CD4-positive, alpha-beta T cell (primary cell): Measurements from ENCODE around the gene MAB21L4. TPM values are rescaled to one million over a fixed set of nuclear protein-coding genes. Genes with fewer than 3 reads are reported as not detected.
"Not testable (repeated sequence)": the region's sequence is repeated elsewhere in the genome, so short reads cannot be mapped to it uniquely, and the experiment has no call there.

Experiments
- ATAC-seq: fragments of 200-7000 bp; cut with Tn5 transposase; one replicate; pipeline ENCODE4 v1.10.0; 2022; ENCODE audit warnings: mild to moderate bottlenecking; ENCODE audit not compliant: poor library complexity
- CTCF ChIA-PET: fragments of 350-600 bp; sonication (Branson Sonifier 250); formaldehyde crosslinking; loops from one replicate; lab custom pipeline; 2021; ENCODE audit warnings: antibody characterized with exemption, inconsistent platforms; lab: Charles Lee
- POLR2A ChIA-PET: fragments of 350-600 bp; sonication (Branson Sonifier 250); formaldehyde crosslinking; loops from one replicate; lab custom pipeline; 2021; ENCODE audit warnings: antibody characterized with exemption, inconsistent platforms; lab: Charles Lee
- DNase-seq, 14 experiments: peaks; one replicate each; pipeline ENCODE4 v3.0.0-alpha.2; 2013 to 2020; ENCODE audit warnings: mixed read lengths in 2 of 14
- H3K27ac ChIP-seq, 2 donors: one replicate each; pipeline versions ENCODE4 v1.5.1 to v1.7.0; 2013; ENCODE audit warnings: low read length in 2 of 2, low read depth in 1 of 2, mild to moderate bottlenecking in 1 of 2
- H3K27me3 ChIP-seq, 2 experiments: 1 replicate in 1 of 2; 2 replicates in 1 of 2; pipeline versions ENCODE4 v1.6.1 to v1.7.0; 2013; ENCODE audit warnings: low read length in 2 of 2, control low read depth in 1 of 2, mild to moderate bottlenecking in 1 of 2, moderate library complexity in 1 of 2; ENCODE audit not compliant: insufficient read depth in 2 of 2, control insufficient read depth in 1 of 2
- H3K36me3 ChIP-seq: one replicate; pipeline ENCODE4 v1.6.1; 2013; ENCODE audit warnings: low read length, control low read depth; ENCODE audit not compliant: insufficient read depth
- H3K4me1 ChIP-seq: one replicate; pipeline ENCODE4 v1.6.1; 2013; ENCODE audit warnings: low read length, control low read depth; ENCODE audit not compliant: insufficient read depth
- H3K4me3 ChIP-seq: one replicate; pipeline ENCODE4 v1.5.1; 2013; ENCODE audit warnings: mild to moderate bottlenecking, low read length, moderate library complexity
- H3K9me3 ChIP-seq, 2 experiments: 1 replicate in 1 of 2; 2 replicates in 1 of 2; pipeline versions ENCODE4 v1.6.1 to v1.7.0; 2013; ENCODE audit warnings: low read length in 2 of 2, mild to moderate bottlenecking in 2 of 2, control low read depth in 1 of 2, moderate library complexity in 1 of 2; ENCODE audit not compliant: control insufficient read depth in 1 of 2, insufficient read depth in 1 of 2
- H3K27ac Mint-ChIP-seq: one replicate; pipeline ENCODE4 v1.8.0; 2020; ENCODE audit warnings: mixed read lengths
- H3K27me3 Mint-ChIP-seq: one replicate; pipeline ENCODE4 v1.8.0; 2021; ENCODE audit warnings: mixed read lengths
- H3K36me3 Mint-ChIP-seq: one replicate; pipeline ENCODE4 v1.8.0; 2021; ENCODE audit warnings: low read depth, mixed read lengths
- H3K4me1 Mint-ChIP-seq: one replicate; pipeline ENCODE4 v1.8.0; 2021; ENCODE audit warnings: low read depth, mixed read lengths
- H3K4me3 Mint-ChIP-seq: one replicate; pipeline ENCODE4 v1.8.0; 2020; ENCODE audit warnings: mild to moderate bottlenecking, mixed read lengths
- H3K9me3 Mint-ChIP-seq: one replicate; pipeline ENCODE4 v1.8.0; 2020; ENCODE audit warnings: mixed read lengths
- intact Hi-C, 2 experiments: fragments of 100-400 bp; cut with DNase I in 1 of 2; cut with micrococcal nuclease in 1 of 2; formaldehyde crosslinking; loops; one replicate each; pipeline versions ENCODE4 v1.15.1 to v1.9.0; 2023 to 2025; cut with DNase I, micrococcal nuclease
- total RNA-seq, 174 experiments: library from RNA in 2 of 174; stranded (reverse) in 2 of 174; gene quantifications; one replicate each; pipeline ENCODE4 v1.2.3 and lab custom pipeline; 2021 to 2026
- TF ChIP-seq, protein P1 (sequence below): fragments of 200-600 bp; IDR thresholded peaks from one replicate; pipeline ENCODE4 v1.8.0; 2022; ENCODE audit warnings: antibody characterized with exemption, mild to moderate bottlenecking

The MAB21L4 gene
- total RNA-seq, 2 experiments from 2014 or later: not detected

- ChIA-PET POLR2A (no interaction called here), CTCF (no interaction called here)
- ATAC-seq (no peak), DNase-seq (no peak)
- Mint-ChIP-seq H3K4me3 (no peak overlapping the region), H3K4me1 (no peaks in the 10 kb centered on the region), H3K27me3 (peaks cover 3% of the 10 kb centered on the region), H3K27ac (no peak overlapping the region), H3K9me3 (no peaks in the 10 kb centered on the region), H3K36me3 (no peaks in the 10 kb centered on the region)
- TF ChIP-seq, protein P1, sequence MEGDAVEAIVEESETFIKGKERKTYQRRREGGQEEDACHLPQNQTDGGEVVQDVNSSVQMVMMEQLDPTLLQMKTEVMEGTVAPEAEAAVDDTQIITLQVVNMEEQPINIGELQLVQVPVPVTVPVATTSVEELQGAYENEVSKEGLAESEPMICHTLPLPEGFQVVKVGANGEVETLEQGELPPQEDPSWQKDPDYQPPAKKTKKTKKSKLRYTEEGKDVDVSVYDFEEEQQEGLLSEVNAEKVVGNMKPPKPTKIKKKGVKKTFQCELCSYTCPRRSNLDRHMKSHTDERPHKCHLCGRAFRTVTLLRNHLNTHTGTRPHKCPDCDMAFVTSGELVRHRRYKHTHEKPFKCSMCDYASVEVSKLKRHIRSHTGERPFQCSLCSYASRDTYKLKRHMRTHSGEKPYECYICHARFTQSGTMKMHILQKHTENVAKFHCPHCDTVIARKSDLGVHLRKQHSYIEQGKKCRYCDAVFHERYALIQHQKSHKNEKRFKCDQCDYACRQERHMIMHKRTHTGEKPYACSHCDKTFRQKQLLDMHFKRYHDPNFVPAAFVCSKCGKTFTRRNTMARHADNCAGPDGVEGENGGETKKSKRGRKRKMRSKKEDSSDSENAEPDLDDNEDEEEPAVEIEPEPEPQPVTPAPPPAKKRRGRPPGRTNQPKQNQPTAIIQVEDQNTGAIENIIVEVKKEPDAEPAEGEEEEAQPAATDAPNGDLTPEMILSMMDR: no peak
- Histone ChIP-seq H3K4me3 (no peak overlapping the region), H3K27me3 (no peaks in the 10 kb centered on the region), H3K9me3 (peaks cover 0 to 2% of the 10 kb centered on the region in 2 experiments), H3K36me3 (no peaks in the 10 kb centered on the region), H3K27ac (no peak overlapping the region), H3K4me1 (no peaks in the 10 kb centered on the region)
- intact Hi-C loops: no loop called here
These were observed 46.9 kb downstream of the MAB21L4 start for GRCh38 chr2:240848900-240849680.

GRCh38 chr2:240847817-240848216, 48.1 kb downstream of the MAB21L4 start:
- no peaks in the 10 kb centered on the region for H3K9me3 Mint-ChIP-seq
- POLR2A ChIA-PET: no interaction called here
- H3K27ac Mint-ChIP-seq: no peak overlapping the region
- CTCF ChIA-PET: no interaction called here
- H3K36me3 Mint-ChIP-seq: no peaks in the 10 kb centered on the region
- intact Hi-C loops: no loop called here
- H3K4me3 Mint-ChIP-seq: no peak overlapping the region
- Histone ChIP-seq H3K4me1 (no peaks in the 10 kb centered on the region), H3K27me3 (no peaks in the 10 kb centered on the region), H3K36me3 (no peaks in the 10 kb centered on the region), H3K4me3 (no peak overlapping the region), H3K9me3 (no peaks in the 10 kb centered on the region), H3K27ac (no peak overlapping the region)
- ATAC-seq (no peak), DNase-seq (no peak)
- peaks cover 3% of the 10 kb centered on the region for H3K27me3 Mint-ChIP-seq
- H3K4me1 Mint-ChIP-seq: no peaks in the 10 kb centered on the region
- TF ChIP-seq, protein P1: no peak

- Histone ChIP-seq H3K4me1 (no peaks in the 10 kb centered on the region), H3K27ac (no peak overlapping the region), H3K27me3 (no peaks in the 10 kb centered on the region), H3K4me3 (no peak overlapping the region), H3K9me3 (no peaks in the 10 kb centered on the region), H3K36me3 (no peaks in the 10 kb centered on the region)
- ChIA-PET POLR2A (no interaction called here), CTCF (no interaction called here)
- intact Hi-C loops: no loop called here
- no peak overlapping the region for H3K27ac Mint-ChIP-seq
- no peaks in the 10 kb centered on the region for H3K36me3 Mint-ChIP-seq
- no peaks in the 10 kb centered on the region for H3K9me3 Mint-ChIP-seq
- TF ChIP-seq, protein P1: no peak
- no peaks in the 10 kb centered on the region for H3K4me1 Mint-ChIP-seq
- no peak for DNase-seq
- peaks cover 3% of the 10 kb centered on the region for H3K27me3 Mint-ChIP-seq
- ATAC-seq: no peak
- no peak overlapping the region for H3K4me3 Mint-ChIP-seq
These were observed 48.9 kb downstream of the MAB21L4 start for GRCh38 chr2:240846873-240847595.

GRCh38 chr2:240846309-240846708, 49.6 kb downstream of the MAB21L4 start:
- CTCF ChIA-PET, DNase-seq, H3K4me1 ChIP-seq, H3K9me3 Mint-ChIP-seq, H3K9me3 ChIP-seq, H3K27me3 Mint-ChIP-seq, POLR2A ChIA-PET, H3K27ac Mint-ChIP-seq, H3K4me3 Mint-ChIP-seq, H3K27me3 ChIP-seq, H3K4me1 Mint-ChIP-seq, ATAC-seq, H3K4me3 ChIP-seq, H3K27ac ChIP-seq, intact Hi-C loops, H3K36me3 ChIP-seq, H3K36me3 Mint-ChIP-seq: not testable (repeated sequence)
